GM19328 (cell line): ENCODE results near the gene LTBP1.

Experiments used
- ATAC-seq: cut with Tn5 transposase; IDR thresholded peaks from one replicate; pipeline ENCODE4 v1.9.1; 2021; ENCODE audit warnings: mild to moderate bottlenecking, moderate library complexity; ENCODE audit not compliant: unreplicated experiment

Gene LTBP1

GRCh38 chr2:33242845-33243244, 296.1 kb downstream of the LTBP1 start:
- ATAC-seq = no peak

- ATAC-seq = no peak
Observed at GRCh38 chr2:33246432-33246831, 299.7 kb downstream of the LTBP1 start.

- ATAC-seq = no peak
Observed at GRCh38 chr2:33247365-33247764, 300.6 kb downstream of the LTBP1 start.

GRCh38 chr2:33250417-33251029, 303.8 kb downstream of the LTBP1 start:
- ATAC-seq = no peak

- no peak for ATAC-seq
Observed at GRCh38 chr2:33256162-33256755, 309.5 kb downstream of the LTBP1 start.

GRCh38 chr2:33258387-33258786, 311.6 kb downstream of the LTBP1 start:
- ATAC-seq = no peak

- ATAC-seq = no peak
Observed at GRCh38 chr2:33262097-33262496, 315.3 kb downstream of the LTBP1 start.

GRCh38 chr2:33264766-33265165, 318.0 kb downstream of the LTBP1 start:
- ATAC-seq = no peak

- ATAC-seq = no peak
Observed at GRCh38 chr2:33265584-33266338, 319.0 kb downstream of the LTBP1 start.

DNA sequence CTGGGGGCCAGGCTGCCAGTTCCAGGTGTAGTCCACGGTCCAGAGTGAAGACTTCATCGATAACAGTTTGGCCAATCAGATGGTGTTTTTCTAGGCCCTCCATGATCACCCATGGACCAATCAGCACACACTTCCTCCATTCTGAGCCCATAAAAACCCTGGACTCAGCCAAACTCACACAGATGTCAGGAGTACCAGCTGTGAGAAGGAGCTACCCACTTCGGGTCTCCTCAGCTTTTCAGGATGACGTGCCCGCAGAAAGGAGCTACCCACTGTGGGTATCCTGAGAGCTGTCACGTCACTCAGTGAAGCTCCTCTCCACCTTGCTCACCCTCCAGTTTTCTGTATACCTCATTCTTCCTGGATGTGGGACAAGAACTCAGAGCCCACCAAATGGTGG, 319.7 kb downstream of the LTBP1 start:
- ATAC-seq = no peak

DNA sequence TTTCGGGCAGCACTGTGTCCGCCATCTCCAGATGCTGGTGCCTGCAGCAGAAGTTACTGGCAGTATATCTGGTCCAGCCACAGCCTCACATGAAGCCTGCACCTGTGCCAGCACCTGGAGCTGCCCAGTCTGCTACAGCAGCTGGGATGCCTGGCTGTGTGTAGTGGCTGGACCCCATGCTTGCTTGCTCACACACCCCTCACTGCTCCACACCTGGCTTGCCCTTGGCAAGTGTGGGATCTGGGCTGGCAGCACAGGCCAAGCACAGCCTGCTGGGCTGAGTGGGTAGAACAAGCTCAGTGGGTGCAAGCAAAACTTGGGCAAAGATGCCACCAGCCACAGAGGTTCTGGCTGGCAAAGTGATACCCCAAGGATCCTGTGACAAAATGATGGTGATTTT, 320.3 kb downstream of the LTBP1 start:
- ATAC-seq = no peak

GRCh38 chr2:33267756-33268155, 321.0 kb downstream of the LTBP1 start:
- no peak for ATAC-seq

DNA sequence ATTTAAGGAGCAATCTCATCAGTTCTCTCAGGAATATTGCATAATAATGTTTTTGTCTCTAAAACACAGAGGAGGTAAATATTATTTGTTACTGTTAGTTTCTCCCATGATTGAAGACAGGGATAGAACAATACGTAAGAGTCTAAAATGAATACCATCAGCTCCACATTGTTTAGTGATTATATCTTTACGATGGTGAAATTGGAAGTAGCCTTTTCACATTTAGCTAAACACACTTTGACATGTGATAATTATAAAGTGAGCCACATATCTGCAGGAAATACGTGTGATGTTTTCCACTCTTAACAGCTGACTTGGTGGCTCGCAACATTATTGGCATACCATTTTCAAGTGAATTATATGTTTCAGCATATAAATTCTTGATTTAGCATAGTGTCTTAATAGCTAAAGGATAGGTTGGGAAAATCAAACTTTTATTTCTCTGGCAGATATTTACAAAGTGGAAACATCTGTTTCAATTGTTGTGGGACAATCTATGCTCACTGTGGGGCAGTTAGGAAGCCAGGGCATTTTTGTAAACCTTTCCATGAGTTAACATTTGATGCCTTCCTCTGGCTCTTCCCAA, 321.6 kb downstream of the LTBP1 start:
- ATAC-seq = no peak

GRCh38 chr2:33272001-33272400, 325.2 kb downstream of the LTBP1 start:
- ATAC-seq = peak; percentile 82

DNA sequence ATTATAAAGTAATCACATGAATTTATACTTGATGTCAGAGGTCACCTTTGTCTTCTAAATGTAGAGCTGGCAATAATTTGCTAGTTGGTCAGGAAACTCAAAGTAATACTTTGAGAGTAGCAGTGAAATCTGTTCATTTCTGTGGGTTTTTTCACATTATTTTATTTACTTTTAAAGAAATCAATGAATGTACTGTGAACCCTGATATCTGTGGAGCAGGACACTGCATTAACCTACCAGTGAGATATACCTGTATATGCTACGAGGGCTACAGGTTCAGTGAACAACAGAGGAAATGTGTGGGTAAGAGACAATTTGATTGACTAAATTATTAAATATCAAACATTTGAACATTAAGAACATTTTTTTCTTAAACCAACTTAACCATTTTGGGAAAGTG, 326.7 kb downstream of the LTBP1 start:
- ATAC-seq = no peak

- ATAC-seq = no peak
Observed at GRCh38 chr2:33274524-33274923, 327.8 kb downstream of the LTBP1 start.

DNA sequence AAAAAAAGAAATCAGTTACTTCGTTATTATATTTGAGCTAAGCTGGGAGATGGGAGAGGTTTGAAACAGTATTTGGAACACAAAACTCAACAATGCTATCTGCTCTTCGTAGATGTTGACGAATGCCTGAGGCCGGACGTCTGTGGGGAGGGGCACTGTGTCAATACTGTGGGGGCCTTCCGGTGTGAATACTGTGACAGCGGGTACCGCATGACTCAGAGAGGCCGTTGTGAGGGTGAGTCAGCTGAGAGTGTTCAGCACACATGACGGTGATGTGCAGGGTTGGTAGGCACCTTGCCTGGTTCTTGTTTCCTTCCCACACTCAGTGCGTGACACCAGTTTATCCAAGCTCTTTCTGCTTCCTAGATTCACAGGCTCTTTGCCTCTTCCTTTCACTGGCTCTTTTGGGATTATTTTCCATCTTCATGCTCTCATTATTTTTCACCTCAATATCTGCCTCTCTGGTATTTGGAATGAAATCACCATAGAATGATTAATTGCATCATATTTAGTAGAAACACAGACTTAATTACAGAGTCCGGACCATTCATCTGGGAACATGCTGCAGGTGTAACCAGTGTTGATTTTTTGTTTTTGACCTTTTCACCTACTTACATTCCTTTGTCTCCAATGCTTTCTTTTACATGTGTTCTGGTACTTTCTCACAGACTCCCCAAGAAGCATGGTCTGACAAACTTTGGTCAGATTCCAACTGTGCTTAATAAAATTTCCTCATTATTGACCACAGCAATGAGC, 329.1 kb downstream of the LTBP1 start:
- no peak for ATAC-seq

DNA sequence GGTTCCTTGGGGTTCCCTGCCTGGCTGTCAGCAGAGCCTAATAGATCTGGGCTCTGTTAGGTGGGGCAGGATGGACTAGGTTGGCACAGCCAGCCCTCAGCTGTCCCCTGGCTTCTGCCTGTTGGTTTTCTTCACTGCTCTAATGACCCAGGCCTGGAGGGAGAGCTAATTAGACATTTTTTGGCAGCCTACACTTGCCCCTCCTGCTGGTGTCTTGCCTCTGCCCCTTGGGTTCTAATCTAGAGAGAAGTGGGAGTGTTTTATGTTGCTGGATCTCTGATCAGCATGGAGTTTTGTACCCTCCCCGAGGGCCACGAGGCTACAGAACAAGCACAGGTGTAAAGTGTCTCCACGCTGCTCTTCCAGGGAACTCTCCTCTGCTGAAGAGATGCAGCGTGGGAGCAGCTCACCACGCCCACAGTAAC, 330.3 kb downstream of the LTBP1 start:
- ATAC-seq = no peak

- no peak for ATAC-seq
Observed at GRCh38 chr2:33278245-33278943, 331.6 kb downstream of the LTBP1 start.

GRCh38 chr2:33284287-33284686, 337.5 kb downstream of the LTBP1 start:
- ATAC-seq = no peak
